Fibroblast of lung (primary cell): ENCODE data around the gene FIS1. TPM values are rescaled to one million over a fixed set of nuclear protein-coding genes. Genes with fewer than 3 reads are reported as not detected.
A peak's percentile ranks its signal among the peaks of the same experiment; 100 is the strongest.

Experiments
- DNase-seq, 2 donors: peaks; one replicate each; pipeline versions ENCODE4 v3.0.0 to v3.0.0-alpha.2; 2010; ENCODE audit warnings: low read depth in 2 of 2
- H2AFZ ChIP-seq: 2 replicates; pipeline ENCODE4 v1.5.1; 2012; ENCODE audit warnings: low read length, control low read depth, inconsistent platforms
- H3K27ac ChIP-seq: 2 replicates; pipeline ENCODE4 v1.5.1; 2011; ENCODE audit warnings: low read length, control low read depth; ENCODE audit not compliant: insufficient read depth
- H3K27me3 ChIP-seq: 2 replicates; pipeline ENCODE4 v1.5.1; 2011; ENCODE audit warnings: mild to moderate bottlenecking, low read length; ENCODE audit not compliant: control insufficient read depth, insufficient read depth
- H3K36me3 ChIP-seq: 2 replicates; pipeline ENCODE4 v1.5.1; 2011; ENCODE audit warnings: low read length; ENCODE audit not compliant: control insufficient read depth, insufficient read depth
- H3K4me1 ChIP-seq: 2 replicates; pipeline ENCODE4 v1.5.1; 2011; ENCODE audit warnings: low read length; ENCODE audit not compliant: control insufficient read depth, insufficient read depth; ENCODE audit errors: extremely low read depth
- H3K4me2 ChIP-seq: 2 replicates; pipeline ENCODE4 v1.5.1; 2011; ENCODE audit warnings: low read length, control low read depth; ENCODE audit not compliant: insufficient read depth; ENCODE audit errors: extremely low read depth
- H3K4me3 ChIP-seq, 4 experiments: fragments of 200-600 bp in 1 of 4; sonication (generic) in 1 of 4; replicated peaks in 1 of 4; 2 replicates each; pipeline ENCODE4 v1.5.1; 2011 to 2016; ENCODE audit warnings: low read length in 4 of 4, low read depth in 3 of 4, mild to moderate bottlenecking in 3 of 4, control low read depth in 2 of 4, inconsistent platforms in 1 of 4, mixed read lengths in 1 of 4; ENCODE audit not compliant: insufficient read depth in 1 of 4; ENCODE audit errors: control extremely low read depth in 1 of 4
- H3K79me2 ChIP-seq: 2 replicates; pipeline ENCODE4 v1.5.1; 2012; ENCODE audit warnings: mild to moderate bottlenecking, low read length, inconsistent platforms; ENCODE audit not compliant: control insufficient read depth, insufficient read depth
- H3K9ac ChIP-seq: 2 replicates; pipeline ENCODE4 v1.5.1; 2011; ENCODE audit warnings: mild to moderate bottlenecking, low read length, control low read depth; ENCODE audit not compliant: insufficient read depth
- H3K9me3 ChIP-seq: 2 replicates; pipeline ENCODE4 v1.5.1; 2012; ENCODE audit warnings: low read depth, low read length; ENCODE audit not compliant: control insufficient read depth, insufficient read depth
- H4K20me1 ChIP-seq: 2 replicates; pipeline ENCODE4 v1.5.1; 2011; ENCODE audit warnings: low read length; ENCODE audit not compliant: control insufficient read depth, insufficient read depth; ENCODE audit errors: extremely low read depth
- CTCF ChIP-seq, 2 donors: IDR thresholded peaks in 1 of 2; conservative IDR thresholded peaks in 1 of 2; 1 replicate in 1 of 2; 2 replicates in 1 of 2; pipeline ENCODE4 v1.5.1; 2011 to 2012; ENCODE audit warnings: low read length in 2 of 2, control low read depth in 1 of 2, inconsistent platforms in 1 of 2, low read depth in 1 of 2, mild to moderate bottlenecking in 1 of 2
- EZH2 ChIP-seq: IDR thresholded peaks from 2 replicates; pipeline ENCODE4 v1.5.1; 2012; ENCODE audit warnings: low read length, control low read depth, mild to moderate bottlenecking; ENCODE audit errors: missing control alignments
- polyA plus RNA-seq, 2 donors: library from polyadenylated mRNA; depleted of rRNA in 1 of 2; stranded (reverse) in 1 of 2; unstranded in 1 of 2; fragments of >200 nt; gene quantifications; 2 replicates each; pipeline ENCODE4 v1.2.1, GENCODE V29; 2011 to 2012; ENCODE audit warnings: missing spikeins in 1 of 2
- total RNA-seq: library from RNA; depleted of rRNA; stranded (reverse); fragments of >200 nt; gene quantifications from 2 replicates; pipeline ENCODE4 v1.2.1, GENCODE V29; 2014

Gene FIS1
- total and polyA plus RNA-seq, 2 donors (not counting 1 experiment from before 2014, with no cell fraction given) = 169 to 297 TPM

GRCh38 chr7:101202603-101202918 is 42.3 kb downstream of the FIS1 start:
- no peak for TF ChIP-seq CTCF (conservative IDR thresholded peaks at IDR 0.05 in 1 of 2, IDR thresholded peaks at IDR 0.05 in 1 of 2; ENCODE audit: low read depth in 1 of 2, low read length in 2 of 2)
- Histone ChIP-seq H4K20me1 (no peaks in the 10 kb centered on the region), H3K4me2 (no peak overlapping the region), H3K27ac (no peak overlapping the region), H3K27me3 (peaks cover 28% of the 10 kb centered on the region), H3K36me3 (peaks cover 4% of the 10 kb centered on the region), H3K4me3 (no peak overlapping the region), H3K9me3 (no peaks in the 10 kb centered on the region), H2AFZ (no peak overlapping the region), H3K9ac (no peak overlapping the region), H3K79me2 (no peaks in the 10 kb centered on the region), H3K4me1 (peaks cover 2% of the 10 kb centered on the region)
- no peak for DNase-seq

- no peaks in the 10 kb centered on the region for H4K20me1 ChIP-seq
- H3K4me1 ChIP-seq = peaks cover 2% of the 10 kb centered on the region
- no peaks in the 10 kb centered on the region for H3K9me3 ChIP-seq
- H3K4me2 ChIP-seq = no peak overlapping the region
- TF ChIP-seq CTCF (conservative IDR thresholded peaks at IDR 0.05 in 1 of 2, IDR thresholded peaks at IDR 0.05 in 1 of 2; ENCODE audit: low read depth in 1 of 2, low read length in 2 of 2) = no peak
- peak; percentile 87 for TF ChIP-seq EZH2
- H3K4me3 ChIP-seq = no peak overlapping the region
- no peak for DNase-seq
- H3K9ac ChIP-seq = peak overlapping the region; percentile 7
- H3K36me3 ChIP-seq = peaks cover 2% of the 10 kb centered on the region
- H3K79me2 ChIP-seq = no peaks in the 10 kb centered on the region
- H3K27ac ChIP-seq = no peak overlapping the region
- no peak overlapping the region for H2AFZ ChIP-seq
- H3K27me3 ChIP-seq = peaks cover 28% of the 10 kb centered on the region
Observed at GRCh38 chr7:101201695-101202602, 42.9 kb downstream of the FIS1 start.

- Histone ChIP-seq H3K4me2 (no peak within 1 kb of the TSS), H4K20me1 (no peaks in the 10 kb centered on the region), H3K79me2 (no peaks in the 10 kb centered on the region), H3K27ac (no peak within 1 kb of the TSS), H3K4me3 (no peak within 1 kb of the TSS), H3K9ac (peak within 1 kb of the TSS; percentile 7), H3K36me3 (no peaks in the 10 kb centered on the region), H3K27me3 (peaks cover 28% of the 10 kb centered on the region), H3K9me3 (no peaks in the 10 kb centered on the region), H3K4me1 (peaks cover 2% of the 10 kb centered on the region), H2AFZ (no peak within 1 kb of the TSS)
- no peak for TF ChIP-seq CTCF (conservative IDR thresholded peaks at IDR 0.05 in 1 of 2, IDR thresholded peaks at IDR 0.05 in 1 of 2; ENCODE audit: low read depth in 1 of 2, low read length in 2 of 2)
- TF ChIP-seq EZH2 = peak; percentile 67
- DNase-seq = no peak
Observed at GRCh38 chr7:101200862-101201599, 43.9 kb downstream of the FIS1 start, which contains the start of gene MOGAT3. Gene MOGAT3, minus strand, starts transcription at chr7:101201036. Its CDS starts 182 bp downstream, at chr7:101200854.
